OCI-M2 (cell line): ENCODE results near the gene SLC12A8.

ENCODE experiments used
- DNase-seq: peaks from one replicate; lab custom pipeline; 2025; ENCODE audit not compliant: unreplicated experiment; lab: John Stamatoyannopoulos, UW

SLC12A8 gene

DNA sequence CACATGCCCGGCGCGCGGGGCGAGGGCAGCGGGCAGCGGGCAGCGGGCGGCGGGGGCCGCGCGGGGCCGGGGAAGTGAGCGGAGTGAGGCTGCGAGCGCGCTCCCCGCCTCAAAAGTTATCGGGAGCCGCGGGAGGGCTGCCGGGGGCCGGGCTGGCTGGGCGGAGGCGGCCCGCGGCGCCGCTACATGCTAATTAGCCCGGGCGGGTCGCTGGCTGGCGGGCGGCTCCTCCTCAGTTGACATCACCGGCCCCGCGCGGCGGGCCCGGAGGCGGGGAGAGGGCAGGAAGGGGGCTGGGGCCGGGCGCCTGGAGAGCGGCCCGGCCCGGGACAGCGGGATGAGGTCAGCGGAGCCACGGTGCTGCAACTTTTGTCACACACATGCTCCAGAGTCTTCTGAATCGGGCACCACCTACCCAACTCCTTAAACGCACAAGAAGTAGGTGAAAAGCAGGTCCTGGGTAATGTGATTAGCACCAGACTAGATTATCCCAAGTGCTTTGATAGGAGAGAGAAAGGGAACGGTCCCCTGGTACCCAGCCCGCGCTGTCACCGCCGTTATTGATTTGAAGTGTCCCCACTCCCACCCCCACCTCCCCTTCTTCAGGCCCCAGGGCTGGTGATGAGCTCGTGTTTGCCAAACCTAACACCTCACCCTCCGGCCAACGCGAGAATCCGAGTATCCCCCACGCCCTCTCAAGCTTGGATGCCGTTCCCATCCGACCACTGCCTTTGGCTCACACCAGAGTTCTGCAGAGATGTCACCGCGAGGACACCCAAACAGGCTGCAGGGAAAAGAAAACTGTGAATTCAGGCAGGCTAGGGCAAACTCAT lies 156.4 kb downstream of the SLC12A8 start, which contains the start of gene HEG1:
HEG1 (minus strand) TSS at position 85 of the 833 bp plus-strand sequence. CDS start 107 bp downstream, outside the sequence.
- no peak for DNase-seq

- DNase-seq: no peak
These were observed 157.1 kb downstream of the SLC12A8 start for GRCh38 chr3:125055331-125055912.

GRCh38 chr3:125054449-125055329 lies 157.9 kb downstream of the SLC12A8 start:
- no peak for DNase-seq

- no peak for DNase-seq
These were observed 158.5 kb downstream of the SLC12A8 start for GRCh38 chr3:125054062-125054448.

DNA sequence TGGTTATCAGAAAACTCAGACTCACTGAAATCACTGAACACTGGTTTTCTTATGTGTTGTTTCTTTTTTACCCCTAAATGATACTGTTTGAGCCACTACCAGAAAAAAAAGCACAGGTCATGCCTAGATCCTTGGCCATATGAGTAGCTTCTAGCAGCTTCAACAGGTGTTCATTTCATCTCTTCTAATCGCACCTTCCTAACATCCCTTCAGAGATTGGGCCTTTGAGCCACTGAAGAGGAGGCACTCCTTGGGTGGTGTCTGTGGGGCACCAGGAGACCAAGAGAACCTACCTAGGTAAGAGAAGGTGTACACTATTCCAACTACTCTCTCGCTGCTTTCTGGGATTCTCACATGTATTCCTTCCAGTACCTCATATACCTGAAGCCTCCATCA lies 159.2 kb downstream of the SLC12A8 start:
- no peak for DNase-seq

DNA sequence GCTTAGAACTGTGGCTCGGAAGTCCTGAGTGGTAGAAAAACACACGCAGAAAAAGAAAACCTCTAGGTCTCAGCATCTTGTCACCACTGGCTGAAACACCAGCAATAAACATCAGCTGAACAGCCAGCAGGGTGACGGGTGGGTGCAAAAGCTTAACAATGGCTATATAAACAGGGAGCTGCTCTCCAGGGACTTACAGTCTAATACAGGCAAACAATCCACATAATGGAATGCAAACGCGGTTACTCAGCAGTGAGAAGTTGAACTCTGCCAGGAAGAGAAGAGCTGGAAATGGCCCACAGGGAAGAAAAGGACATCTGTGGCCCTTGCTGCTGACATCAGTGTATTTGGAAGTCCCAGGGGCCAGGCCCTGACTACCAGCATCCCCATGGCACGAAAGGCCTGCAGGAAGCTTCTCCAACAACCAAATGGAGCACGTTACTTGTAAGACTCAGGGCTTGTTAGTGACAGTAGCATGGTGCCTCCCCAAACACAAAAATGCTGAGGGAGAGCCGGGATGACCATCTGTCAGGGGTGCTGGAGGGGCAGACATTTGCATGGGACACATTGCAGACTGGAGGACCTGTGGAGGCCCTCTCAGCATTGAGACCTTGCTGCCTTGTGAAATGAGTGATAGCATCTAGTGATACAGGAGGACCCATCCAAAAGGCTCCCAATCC lies 159.8 kb downstream of the SLC12A8 start:
- DNase-seq: no peak

GRCh38 chr3:125051715-125052581 lies 160.6 kb downstream of the SLC12A8 start:
- no peak for DNase-seq

GRCh38 chr3:125051205-125051604 lies 161.3 kb downstream of the SLC12A8 start:
- DNase-seq: no peak

DNA sequence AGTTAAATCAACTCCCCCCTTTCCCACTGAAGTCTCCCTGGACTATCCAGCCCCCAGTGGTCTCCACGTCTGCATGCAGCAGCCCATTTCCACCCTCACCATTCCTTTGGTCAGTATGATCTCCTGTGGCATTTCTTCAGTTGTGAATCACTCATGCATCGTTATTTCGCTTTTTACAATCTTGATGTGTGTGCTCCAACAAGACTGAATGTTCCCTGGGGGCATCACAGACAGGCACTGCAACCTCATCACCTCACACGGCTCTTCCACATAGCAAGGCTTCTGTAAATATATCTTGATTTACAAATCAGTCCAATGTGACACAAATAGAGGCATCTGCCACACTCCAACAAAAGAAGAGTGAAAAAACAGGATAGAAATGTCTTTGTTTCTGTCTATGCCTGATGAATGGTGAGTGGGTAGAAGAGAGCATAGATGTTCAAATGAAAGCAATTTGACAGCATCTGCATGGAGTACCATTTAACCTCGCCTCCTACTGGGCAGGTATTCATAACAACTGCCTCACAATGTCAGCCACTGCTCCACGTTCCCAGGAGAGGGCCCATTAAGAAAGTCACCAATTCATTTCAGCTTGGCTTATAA lies 162.0 kb downstream of the SLC12A8 start:
- no peak for DNase-seq

DNA sequence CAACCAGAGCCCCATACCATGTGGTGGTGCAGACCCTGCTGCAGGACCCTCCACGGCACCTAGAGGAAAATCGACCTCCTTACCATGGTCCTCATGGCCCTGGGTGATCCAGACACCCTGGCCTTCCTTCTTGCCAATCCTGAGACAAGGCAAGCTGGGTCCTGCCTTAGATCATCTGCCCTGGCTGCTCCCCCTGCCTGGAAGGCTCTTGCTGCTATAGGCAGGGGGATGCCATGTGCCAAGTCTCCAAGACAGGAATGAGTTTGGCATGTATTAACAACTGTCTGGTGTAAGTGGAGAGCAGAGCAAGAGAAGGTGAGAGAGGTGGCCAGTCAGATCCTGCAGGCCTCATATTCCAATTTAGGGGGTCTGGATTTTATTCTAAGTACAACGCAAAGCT lies 164.3 kb downstream of the SLC12A8 start:
- no peak for DNase-seq

GRCh38 chr3:125045965-125046364 lies 166.6 kb downstream of the SLC12A8 start:
- DNase-seq: no peak

GRCh38 chr3:125045194-125045593 lies 167.4 kb downstream of the SLC12A8 start:
- no peak for DNase-seq

- no peak for DNase-seq
These were observed 168.9 kb downstream of the SLC12A8 start for GRCh38 chr3:125043599-125044151.

GRCh38 chr3:125042725-125043406 lies 169.7 kb downstream of the SLC12A8 start:
- DNase-seq: no peak

DNA sequence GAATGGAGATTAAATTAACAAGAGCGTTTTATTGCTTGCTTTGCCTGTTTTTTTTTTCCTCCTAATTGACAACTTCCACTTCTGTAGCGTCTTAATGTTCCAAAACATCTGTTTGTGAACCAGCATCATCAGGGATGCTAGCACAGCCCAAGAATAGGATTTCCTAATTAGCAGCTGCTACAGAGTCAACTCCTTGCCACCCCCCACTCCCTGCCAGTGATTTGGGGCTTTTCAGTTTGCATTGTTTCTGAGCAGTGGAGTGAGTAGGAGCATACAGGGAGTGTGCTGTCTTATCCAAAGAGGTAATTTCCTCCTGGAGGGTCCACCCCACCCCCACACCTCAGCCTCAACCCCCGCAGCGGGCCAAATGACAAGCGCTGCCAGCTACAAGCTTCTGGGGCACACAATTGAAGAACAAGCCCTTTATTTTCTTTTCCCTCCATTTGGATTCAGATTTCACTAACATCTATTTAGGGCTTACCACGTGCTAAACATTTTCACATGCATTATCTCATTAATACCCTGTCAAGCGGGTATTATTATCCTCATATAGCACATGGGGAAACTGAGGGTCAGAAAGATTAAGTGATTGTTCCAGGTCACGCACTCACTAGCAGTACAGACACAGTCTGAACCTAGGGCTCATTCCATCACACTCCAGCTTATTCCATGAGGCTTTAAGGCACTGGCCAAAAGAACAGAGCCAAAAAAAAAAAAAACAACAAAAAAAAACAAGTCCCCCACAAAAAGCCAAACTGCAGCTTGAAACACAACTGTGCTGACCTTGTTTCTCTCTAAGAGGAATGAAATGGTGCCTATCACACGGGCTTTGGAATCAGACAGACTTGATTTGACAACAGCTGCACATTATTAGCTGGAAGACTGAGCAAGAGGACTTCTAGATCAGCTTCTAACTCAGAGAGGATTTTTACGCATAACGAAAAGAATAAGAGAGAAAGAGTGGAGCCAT lies 173.1 kb downstream of the SLC12A8 start:
- no peak for DNase-seq

- DNase-seq: no peak
These were observed 174.9 kb downstream of the SLC12A8 start for GRCh38 chr3:125037498-125038150.

DNA sequence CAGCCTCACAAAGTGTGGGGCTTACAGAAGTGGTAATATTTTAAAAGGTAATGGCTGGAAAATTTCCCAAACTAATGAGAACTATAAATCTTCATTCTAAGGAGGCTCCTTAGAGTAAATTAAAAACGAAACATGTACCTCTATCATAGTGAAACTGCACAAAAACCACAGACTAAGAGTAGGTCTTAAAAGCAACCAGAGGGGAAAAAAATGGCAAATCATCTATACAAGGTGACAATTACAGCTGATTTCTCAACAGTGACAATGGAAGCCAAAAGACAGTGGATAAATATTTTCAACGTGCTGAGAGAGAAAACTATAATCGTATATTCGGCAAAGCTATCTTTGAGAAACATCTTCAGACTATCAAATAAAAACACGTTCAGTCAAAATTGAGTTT lies 177.3 kb downstream of the SLC12A8 start:
- DNase-seq: no peak
